Erythroblast (primary cell): ENCODE measurements around the gene ESPN.

Experiments used
- GATA1 ChIP-seq: IDR thresholded peaks from 2 replicates; pipeline ENCODE4 v1.6.1; 2011; ENCODE audit warnings: low read depth, mild to moderate bottlenecking, control low read depth, low read length, moderate library complexity
- POLR2A ChIP-seq: IDR thresholded peaks from 2 replicates; pipeline ENCODE4 v1.6.1; 2011; ENCODE audit warnings: mild to moderate bottlenecking, low read length

GRCh38 chr1:6496890-6497214 lies 72.3 kb downstream of the ESPN start:
- TF ChIP-seq POLR2A (no peak), GATA1 (no peak)
